IMR-90 (cell line): ENCODE data around the gene ATM. TPM values are rescaled to one million over a fixed set of nuclear protein-coding genes. Genes with fewer than 3 reads are reported as not detected.

Experiments used
- ATAC-seq: fragments of 200-7000 bp; cut with Tn5 transposase; 2 replicates; pipeline ENCODE4 v1.9.1; 2020; ENCODE audit warnings: low read depth, mild to moderate bottlenecking, moderate library complexity
- BruUV-seq: library from RNA; stranded (reverse); fragments of 400-500 nt; replicated peaks from 2 replicates; lab custom pipeline; 2021; lab: Mats Ljungman, UMichigan
- CTCF ChIA-PET: fragments of 300-600 bp; formaldehyde crosslinking; extraction: SDS; loops from one replicate; lab custom pipeline; 2021; ENCODE audit warnings: antibody characterized with exemption; lab: Yijun Ruan, JAX
- POLR2A ChIA-PET: fragments of 300-600 bp; sonication (Branson Sonifier 250); formaldehyde crosslinking; loops from one replicate; lab custom pipeline; 2022; ENCODE audit warnings: antibody characterized with exemption; ENCODE audit not compliant: unreplicated experiment; lab: Charles Lee
- DNase-seq: peaks from one replicate; pipeline ENCODE4 v3.0.0; 2013
- H2AFZ ChIP-seq: replicated peaks from 2 replicates; pipeline ENCODE3; 2013; ENCODE audit warnings: low read length, mild to moderate bottlenecking; ENCODE audit not compliant: poor library complexity
- H2AK5ac ChIP-seq: 2 replicates; pipeline ENCODE4 v1.6.1; 2013; ENCODE audit warnings: low read depth, low read length, inconsistent platforms
- H2AK9ac ChIP-seq: replicated peaks from 2 replicates; pipeline ENCODE3; 2013; ENCODE audit warnings: mild to moderate bottlenecking, low read depth, low read length, moderate library complexity; ENCODE audit not compliant: poor library complexity
- H2BK120ac ChIP-seq: 2 replicates; pipeline ENCODE4 v1.6.1; 2013; ENCODE audit warnings: low read depth, low read length, inconsistent platforms
- H2BK15ac ChIP-seq: 3 replicates; pipeline ENCODE4 v1.6.1; 2013; ENCODE audit warnings: low read depth, low read length, inconsistent platforms
- H2BK20ac ChIP-seq: 2 replicates; pipeline ENCODE4 v1.6.1; 2013; ENCODE audit warnings: low read depth, mild to moderate bottlenecking, inconsistent platforms, low read length, moderate library complexity
- H2BK5ac ChIP-seq: 2 replicates; pipeline ENCODE4 v1.6.1; 2013; ENCODE audit warnings: mild to moderate bottlenecking, low read depth, low read length, inconsistent platforms; ENCODE audit not compliant: poor library complexity, severe bottlenecking
- H3K14ac ChIP-seq: replicated peaks from 2 replicates; pipeline ENCODE4 v1.6.1; 2013; ENCODE audit warnings: low read depth, low read length, inconsistent platforms
- H3K18ac ChIP-seq: 2 replicates; pipeline ENCODE4 v1.6.1; 2013; ENCODE audit warnings: low read depth, low read length, control low read depth
- H3K23ac ChIP-seq: 2 replicates; pipeline ENCODE4 v1.6.1; 2013; ENCODE audit warnings: low read depth, low read length, inconsistent platforms
- H3K27ac ChIP-seq: 2 replicates; pipeline ENCODE4 v1.5.1; 2013; ENCODE audit warnings: mild to moderate bottlenecking, control low read depth, low read length; ENCODE audit not compliant: insufficient read depth
- H3K27me3 ChIP-seq: 2 replicates; pipeline ENCODE4 v1.6.1; 2013; ENCODE audit warnings: low read length; ENCODE audit not compliant: control insufficient read depth, insufficient read depth
- H3K36me3 ChIP-seq: 2 replicates; pipeline ENCODE4 v1.6.1; 2013; ENCODE audit warnings: low read length, mixed read lengths; ENCODE audit not compliant: control insufficient read depth, insufficient read depth
- H3K4ac ChIP-seq: 2 replicates; pipeline ENCODE4 v1.6.1; 2013; ENCODE audit warnings: low read depth, low read length, inconsistent platforms
- H3K4me1 ChIP-seq: 2 replicates; pipeline ENCODE4 v1.6.1; 2013; ENCODE audit warnings: low read length, mixed read lengths; ENCODE audit not compliant: control insufficient read depth, insufficient read depth
- H3K4me2 ChIP-seq: 2 replicates; pipeline ENCODE4 v1.6.1; 2013; ENCODE audit warnings: low read depth, mild to moderate bottlenecking, control low read depth, low read length, moderate library complexity
- H3K4me3 ChIP-seq: 2 replicates; pipeline ENCODE4 v1.5.1; 2013; ENCODE audit warnings: low read depth, mild to moderate bottlenecking, control low read depth, low read length, moderate library complexity; ENCODE audit not compliant: insufficient read depth
- H3K56ac ChIP-seq: 2 replicates; pipeline ENCODE4 v1.6.1; 2013; ENCODE audit warnings: low read length, inconsistent platforms; ENCODE audit not compliant: insufficient read depth; ENCODE audit errors: extremely low read depth
- H3K79me1 ChIP-seq, 2 experiments: 2 replicates each; pipeline ENCODE4 v1.6.1; 2013; ENCODE audit warnings: low read length in 2 of 2, inconsistent platforms in 1 of 2, low read depth in 1 of 2
- H3K9ac ChIP-seq: 2 replicates; pipeline ENCODE4 v1.6.1; 2013; ENCODE audit warnings: low read depth, low read length, control low read depth
- H3K9me1 ChIP-seq: 2 replicates; pipeline ENCODE4 v1.6.1; 2013; ENCODE audit warnings: low read length, inconsistent platforms; ENCODE audit not compliant: insufficient read depth
- H3K9me3 ChIP-seq: 2 replicates; pipeline ENCODE4 v1.6.1; 2013; ENCODE audit warnings: low read length; ENCODE audit not compliant: control insufficient read depth, insufficient read depth
- H4K20me1 ChIP-seq: 2 replicates; pipeline ENCODE4 v1.6.1; 2013; ENCODE audit warnings: low read length, inconsistent platforms; ENCODE audit not compliant: insufficient read depth
- H4K5ac ChIP-seq: 2 replicates; pipeline ENCODE4 v1.6.1; 2013; ENCODE audit warnings: mild to moderate bottlenecking, low read depth, low read length, control low read depth
- H4K8ac ChIP-seq, 2 experiments: 2 replicates each; pipeline ENCODE4 v1.6.1; 2013; ENCODE audit warnings: low read depth in 2 of 2, low read length in 2 of 2, control low read depth in 1 of 2, inconsistent platforms in 1 of 2
- H4K91ac ChIP-seq: 2 replicates; pipeline ENCODE4 v1.6.1; 2013; ENCODE audit warnings: low read depth, low read length, inconsistent platforms; ENCODE audit not compliant: insufficient read depth
- CEBPB ChIP-seq: IDR thresholded peaks from 2 replicates; pipeline ENCODE4 v1.6.1; 2012; ENCODE audit warnings: low read depth, low read length, improper control_type of control experiment
- MAFK ChIP-seq: IDR thresholded peaks from 2 replicates; pipeline ENCODE4 v1.6.1; 2012; ENCODE audit warnings: low read depth, low read length, improper control_type of control experiment
- MXI1 ChIP-seq: IDR thresholded peaks from 2 replicates; pipeline ENCODE4 v1.6.1; 2012; ENCODE audit warnings: low read depth, mild to moderate bottlenecking, low read length, moderate library complexity, borderline replicate concordance
- RFX5 ChIP-seq: IDR thresholded peaks from 2 replicates; pipeline ENCODE4 v1.8.0; 2012; ENCODE audit warnings: low read depth, mild to moderate bottlenecking, low read length, moderate library complexity
- WGBS, 2 experiments: methylation state at CpG; one replicate each; pipeline versions ENCODE4 v1.1.5 to v1.1.7; 2013; ENCODE audit warnings: missing lambda C conversion rate in 2 of 2; ENCODE audit not compliant: insufficient read length in 1 of 2; ENCODE audit errors: extremely low coverage in 2 of 2; 5-methylcytosine and 5-hydroxymethylcytosine counted together
- dilution Hi-C: fragments of 300-500 bp; cut with HindIII; formaldehyde crosslinking; loops from one replicate; pipeline ENCODE4 v1.14.3; 2018; ENCODE audit warnings: low sequenced_read_pairs; ENCODE audit not compliant: unreplicated experiment
- in situ Hi-C: fragments of 300-500 bp; cut with MboI; formaldehyde crosslinking; loops from 3 replicates; pipeline ENCODE4 v1.14.3; 2019; ENCODE audit warnings: low sequenced_read_pairs, inconsistent platforms, mixed read lengths
- intact Hi-C: fragments of 100-400 bp; cut with micrococcal nuclease; formaldehyde crosslinking; loops from 2 replicates; pipeline ENCODE4 v1.10.0; 2022
- polyA plus RNA-seq, 3 experiments: library from polyadenylated mRNA; depleted of rRNA; stranded (reverse); fragments of >200 nt; gene quantifications; 2 replicates each; pipeline ENCODE4 v1.2.3, GENCODE V29; 2012; ENCODE audit warnings: low replicate concordance in 1 of 3
- total RNA-seq: library from RNA; depleted of rRNA; stranded (reverse); fragments of >200 nt; gene quantifications from 2 replicates; pipeline ENCODE4 v1.2.3, GENCODE V29; 2012

Gene ATM
- total and polyA plus RNA-seq, 2 of the 4 experiments (the other 2 are of a cell fraction), result 18.1 to 30.6 TPM

DNA sequence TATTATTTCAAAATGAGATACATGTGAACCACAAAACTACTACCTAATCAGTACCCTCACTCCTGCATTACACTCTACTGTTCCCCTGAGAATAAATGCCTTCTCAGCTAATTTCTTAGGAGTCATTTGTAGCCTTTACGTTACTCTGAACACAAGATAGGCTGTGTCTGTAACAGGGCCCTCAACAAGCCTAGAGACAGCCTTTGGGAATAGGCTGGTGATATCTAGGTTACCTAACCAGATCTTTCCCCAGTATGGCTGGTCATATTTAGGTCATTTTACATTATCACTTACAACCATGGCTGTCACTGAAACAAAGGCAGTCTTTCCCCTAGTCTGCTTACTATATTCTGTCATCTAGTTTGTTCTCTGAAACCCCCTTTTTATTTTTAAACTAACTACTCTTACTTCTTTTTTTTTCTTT is 14.2 kb downstream of the ATM start:
- DNase-seq, result no peak
- Histone ChIP-seq H3K9me3 (no peaks in the 10 kb centered on the region; the same call in 1 of the 2 replicates), H4K20me1 (no peaks in the 10 kb centered on the region), H2BK5ac (peak overlapping the region; percentile 61), H3K27ac (no peak overlapping the region), H3K9ac (no peak overlapping the region), H3K4me3 (no peak overlapping the region), H2AFZ (no peak overlapping the region), H3K36me3 (peaks cover 23% of the 10 kb centered on the region), H3K23ac (no peak overlapping the region), H4K8ac (peak overlapping the region in 1 of 2 experiments; percentile 49; a peak in 2 of 4 replicates), H4K91ac (peak overlapping the region; percentile 7; the same call in 1 of the 2 replicates), H3K4ac (peak overlapping the region; percentile 33; the same call in 1 of the 2 replicates), H2BK20ac (peak overlapping the region; percentile 4; the same call in 1 of the 2 replicates), H3K27me3 (no peaks in the 10 kb centered on the region), H2BK15ac (peak overlapping the region; percentile 19; the same call in 1 of the 3 replicates), H3K18ac (peak overlapping the region; percentile 33; the same call in 1 of the 2 replicates), H3K4me1 (no peaks in the 10 kb centered on the region), H3K56ac (no peak overlapping the region), H2AK9ac (no peak overlapping the region), H4K5ac (peak overlapping the region; percentile 48; the same call in 1 of the 2 replicates), H3K79me1 (peaks cover 0 to 13% of the 10 kb centered on the region in 2 experiments; a peak in 1 of 4 replicates), H2BK120ac (peak overlapping the region; percentile 28), H3K4me2 (no peak overlapping the region), H3K9me1 (peaks cover 5% of the 10 kb centered on the region; the same call in 1 of the 2 replicates), H2AK5ac (0 out of 2 replicates have a peak overlapping the region, but pooled peaks have one; percentile 37), H3K14ac (no peak overlapping the region; the same call in 1 of the 2 replicates)
- WGBS, 2 experiments, result no CpG with 5 or more reads among the region's 1 CpG
- in situ Hi-C loops (no loop called here), dilution Hi-C loops (no loop called here), intact Hi-C loops (loop anchor here (5.0 kb wide), 1 partner anchor 50 kb away; no protein-coding TSS in a partner anchor)
- ChIA-PET CTCF (interaction anchor here (0.8 to 1.6 kb wide), 3 partner anchors 9 to 65 kb away, joined by 3 read pairs; partner anchors contain the start of gene ATM), POLR2A (interaction anchor here (0.6 kb wide), 1 partner anchor 11 kb away, joined by 5 read pairs; no protein-coding TSS in a partner anchor)
- ATAC-seq, result no peak
- BruUV-seq, result no TSS peak
- no peak for TF ChIP-seq MXI1
- no peak for TF ChIP-seq CEBPB
- peak; percentile 58 for TF ChIP-seq MAFK
- no peak for TF ChIP-seq RFX5
